ENCODE results near the gene ELAPOR2.

The ELAPOR2 gene

DNA sequence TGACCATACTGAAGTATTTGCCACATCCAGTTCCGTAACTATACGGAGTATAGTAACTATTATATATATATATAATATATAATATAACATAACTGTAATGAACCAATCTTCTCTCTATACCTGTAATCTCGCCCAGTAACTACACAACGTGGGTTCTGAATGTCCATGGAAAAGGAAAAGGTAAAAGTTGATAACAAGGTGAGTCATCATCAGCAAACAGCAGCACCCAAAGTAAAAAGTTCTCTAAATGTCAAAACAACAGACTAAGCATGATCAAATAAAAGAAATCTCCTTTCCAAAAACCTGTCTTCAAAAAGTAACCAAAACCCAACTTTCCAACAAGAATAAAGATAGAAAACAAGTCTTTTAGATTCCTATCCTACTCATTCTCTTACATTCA lies 42.8 kb downstream of the ELAPOR2 start:
- TF ChIP-seq CTCF (conservative IDR thresholded peaks at IDR 0.05): no peak
- TF ChIP-seq ZFX (IDR thresholded peaks at IDR 0.05): no peak
- no peak overlapping the region for H3K27ac ChIP-seq

GRCh38 chr7:87013840-87014190 lies 45.6 kb downstream of the ELAPOR2 start:
- TF ChIP-seq ZFX (IDR thresholded peaks at IDR 0.05): no peak
- TF ChIP-seq CTCF (conservative IDR thresholded peaks at IDR 0.05): no peak
- no peak overlapping the region for H3K27ac ChIP-seq

DNA sequence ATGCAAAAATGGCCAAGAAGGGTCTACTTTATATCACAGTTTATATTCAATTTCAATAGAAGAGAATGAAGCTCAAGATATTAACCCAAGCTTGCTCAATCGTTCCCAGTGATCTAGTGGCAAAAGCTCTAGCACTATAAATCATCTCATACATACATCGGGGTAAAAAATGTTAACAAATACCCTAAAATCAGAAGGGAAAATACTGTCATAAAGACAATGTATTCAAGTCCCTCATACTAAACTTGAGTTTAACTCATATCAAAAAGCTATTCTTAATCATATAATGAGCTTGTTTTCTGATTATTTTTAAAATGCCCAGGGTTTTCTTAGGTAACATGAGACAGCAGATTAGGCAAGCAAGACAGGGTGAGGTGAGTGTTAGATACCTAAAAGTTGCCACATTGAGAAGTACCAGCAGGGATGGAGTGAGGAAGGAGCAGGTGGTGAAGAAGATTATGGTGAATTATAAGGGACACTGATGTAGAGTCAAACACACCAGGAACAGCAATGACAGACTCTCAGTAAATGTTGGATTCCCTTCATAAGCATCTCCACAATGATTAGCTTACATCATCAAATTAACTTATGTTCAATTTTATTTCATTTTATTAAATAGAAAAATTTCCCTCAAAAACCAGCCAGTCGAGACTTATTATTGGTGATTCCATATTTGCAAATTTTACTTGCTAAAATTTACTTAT lies 46.2 kb downstream of the ELAPOR2 start:
- TF ChIP-seq CTCF (conservative IDR thresholded peaks at IDR 0.05) (no peak), ZFX (IDR thresholded peaks at IDR 0.05) (no peak)
- no peak overlapping the region for H3K27ac ChIP-seq
